ENCODE results near the gene GALNT15.

DNA sequence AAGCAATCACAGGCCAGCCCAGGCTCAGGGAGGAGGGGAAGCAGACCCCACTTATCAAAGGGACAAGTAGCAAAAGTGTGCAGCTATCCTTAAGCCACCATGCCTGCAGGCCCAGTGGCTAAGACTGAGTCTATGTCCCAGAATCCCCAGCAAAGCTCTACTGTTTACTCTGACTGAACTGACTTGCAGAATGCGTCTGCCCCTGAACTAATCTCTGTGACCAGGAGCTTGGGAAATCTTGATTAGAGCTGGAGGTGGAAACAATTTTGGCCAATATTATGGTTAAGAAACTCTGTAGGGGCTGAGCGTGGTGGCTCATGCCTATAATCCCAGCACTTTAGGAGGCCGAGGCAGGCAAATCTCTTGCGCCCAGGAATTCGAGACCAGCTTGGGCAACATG is 67.7 kb downstream of the GALNT15 start:
- TF ChIP-seq, protein P1, sequence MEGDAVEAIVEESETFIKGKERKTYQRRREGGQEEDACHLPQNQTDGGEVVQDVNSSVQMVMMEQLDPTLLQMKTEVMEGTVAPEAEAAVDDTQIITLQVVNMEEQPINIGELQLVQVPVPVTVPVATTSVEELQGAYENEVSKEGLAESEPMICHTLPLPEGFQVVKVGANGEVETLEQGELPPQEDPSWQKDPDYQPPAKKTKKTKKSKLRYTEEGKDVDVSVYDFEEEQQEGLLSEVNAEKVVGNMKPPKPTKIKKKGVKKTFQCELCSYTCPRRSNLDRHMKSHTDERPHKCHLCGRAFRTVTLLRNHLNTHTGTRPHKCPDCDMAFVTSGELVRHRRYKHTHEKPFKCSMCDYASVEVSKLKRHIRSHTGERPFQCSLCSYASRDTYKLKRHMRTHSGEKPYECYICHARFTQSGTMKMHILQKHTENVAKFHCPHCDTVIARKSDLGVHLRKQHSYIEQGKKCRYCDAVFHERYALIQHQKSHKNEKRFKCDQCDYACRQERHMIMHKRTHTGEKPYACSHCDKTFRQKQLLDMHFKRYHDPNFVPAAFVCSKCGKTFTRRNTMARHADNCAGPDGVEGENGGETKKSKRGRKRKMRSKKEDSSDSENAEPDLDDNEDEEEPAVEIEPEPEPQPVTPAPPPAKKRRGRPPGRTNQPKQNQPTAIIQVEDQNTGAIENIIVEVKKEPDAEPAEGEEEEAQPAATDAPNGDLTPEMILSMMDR (IDR thresholded peaks at IDR 0.05): no peak
- no peak for TF ChIP-seq POLR2AphosphoS5 (IDR thresholded peaks at IDR 0.05)
- no peak for TF ChIP-seq POLR2A (IDR thresholded peaks at IDR 0.05)

Measured in breast epithelium (tissue), 3 donors.